ENCODE results near the gene ERN2. TPM values are rescaled to one million over a fixed set of nuclear protein-coding genes. Genes with fewer than 3 reads are reported as not detected.

The ERN2 gene
- total RNA-seq, 1 experiment from 2014 or later = 1.8 TPM

GRCh38 chr16:23678430-23679273, 34.4 kb downstream of the ERN2 start, which contains the start of gene PLK1 (continued):
- TF ChIP-seq ZNF425 (CRISPR knock-in tag; conservative IDR thresholded peaks at IDR 0.05) (no peak), TEAD1 (CRISPR knock-in tag; IDR thresholded peaks at IDR 0.05) (peak; percentile 50; the same call in 1 of the 2 replicates), E2F1 (CRISPR knock-in tag; IDR thresholded peaks at IDR 0.05) (peak; percentile 72), ZBTB21 (CRISPR knock-in tag; IDR thresholded peaks at IDR 0.05; ENCODE audit: borderline replicate concordance) (peak; percentile 89), CREB1 (CRISPR knock-in tag; IDR thresholded peaks at IDR 0.05) (no peak; the same call in 1 of the 2 replicates), USF2 (CRISPR knock-in tag; IDR thresholded peaks at IDR 0.05) (peak; percentile 66), ARID4B (CRISPR knock-in tag; IDR thresholded peaks at IDR 0.05; ENCODE audit: borderline replicate concordance) (peak; percentile 87; the same call in 1 of the 2 replicates), FOXJ3 (CRISPR knock-in tag; IDR thresholded peaks at IDR 0.05; ENCODE audit: borderline replicate concordance) (no peak), SP1 (CRISPR knock-in tag; conservative IDR thresholded peaks at IDR 0.05) (peak; percentile 57), ETV6 (CRISPR knock-in tag; IDR thresholded peaks at IDR 0.05) (no peak), SOX15 (CRISPR knock-in tag; IDR thresholded peaks at IDR 0.05) (no peak), ZNF317 (CRISPR knock-in tag; IDR thresholded peaks at IDR 0.05; ENCODE audit: borderline replicate concordance, low read depth) (peak; percentile 73; the same call in 1 of the 2 replicates), ATF6 (CRISPR knock-in tag; IDR thresholded peaks at IDR 0.05) (no peak), HMGA2 (CRISPR knock-in tag; IDR thresholded peaks at IDR 0.05) (no peak), NFYB (CRISPR knock-in tag; conservative IDR thresholded peaks at IDR 0.05; ENCODE audit: low read depth) (peak; percentile 64), ZSCAN18 (CRISPR knock-in tag; IDR thresholded peaks at IDR 0.05) (no peak), PRRX2 (CRISPR knock-in tag; IDR thresholded peaks at IDR 0.05) (no peak), PRDM15 (CRISPR knock-in tag; IDR thresholded peaks at IDR 0.05) (no peak), OVOL2 (CRISPR knock-in tag; IDR thresholded peaks at IDR 0.05; ENCODE audit: borderline replicate concordance) (no peak), PREB (CRISPR knock-in tag; IDR thresholded peaks at IDR 0.05; ENCODE audit: borderline replicate concordance) (peak; percentile 98; the same call in 1 of the 2 replicates)

Measured in WTC11 (cell line).